HCT116 (cell line): ENCODE results near the gene LMOD1. TPM values are rescaled to one million over a fixed set of nuclear protein-coding genes. Genes with fewer than 3 reads are reported as not detected.

Experiments
- ATAC-seq: fragments of 200-7000 bp; cut with Tn5 transposase; 2 replicates; pipeline ENCODE4 v1.9.1; 2020; ENCODE audit warnings: mild to moderate bottlenecking, moderate library complexity
- BruUV-seq: library from RNA; stranded (reverse); fragments of 400-500 nt; replicated peaks from 2 replicates; lab custom pipeline; 2021; lab: Mats Ljungman, UMichigan
- CTCF ChIA-PET: fragments of 300-600 bp; sonication (Branson Sonifier 250); formaldehyde crosslinking; loops from one replicate; lab custom pipeline; 2021; ENCODE audit warnings: antibody characterized with exemption; lab: Charles Lee
- POLR2A ChIA-PET: fragments of 300-600, 350-600 bp; sonication (Branson Sonifier 250); formaldehyde crosslinking; loops from one replicate; lab custom pipeline; 2021; ENCODE audit warnings: antibody characterized with exemption; lab: Charles Lee
- RAD21 ChIA-PET, 2 experiments: fragments of 300-600 bp; sonication (Branson Sonifier 250); formaldehyde crosslinking; loops; one replicate each; lab custom pipeline; 2023; ENCODE audit warnings: low total read pairs in 2 of 2; ENCODE audit not compliant: uncharacterized antibody in 2 of 2, unreplicated experiment in 2 of 2, low non-redundant PET in 1 of 2; lab: Charles Lee
- DNase-seq: peaks from one replicate; pipeline ENCODE4 v3.0.0-alpha.2; 2010; ENCODE audit warnings: low read depth, low spot score
- H2AFZ ChIP-seq: fragments of 200-600 bp; shearing (Covaris generic), sonication (generic); 2 replicates; pipeline ENCODE4 v1.6.1; 2017; ENCODE audit warnings: low read depth, mixed run types, mixed read lengths, antibody characterized with exemption, low read length; ENCODE audit not compliant: poor library complexity, severe bottlenecking
- H3K27ac ChIP-seq: 2 replicates; pipeline ENCODE4 v1.5.1; 2012; ENCODE audit warnings: low read depth, low read length
- H3K27me3 ChIP-seq: fragments of 200-600 bp; sonication (generic); 2 replicates; pipeline ENCODE4 v1.6.1; 2016; ENCODE audit warnings: mixed run types, low read length, mixed read lengths; ENCODE audit not compliant: insufficient read depth
- H3K36me3 ChIP-seq, 2 experiments: fragments of 200-500 bp in 1 of 2; fragments of 200-600 bp in 1 of 2; sonication (Bioruptor generic) in 1 of 2; sonication (generic) in 1 of 2; 2 replicates each; pipeline versions ENCODE4 v1.5.1 to v1.6.1; 2014 to 2016; ENCODE audit warnings: low read length in 2 of 2, inconsistent platforms in 1 of 2, mixed read lengths in 1 of 2, mixed run types in 1 of 2; ENCODE audit not compliant: insufficient read depth in 2 of 2, control insufficient read depth in 1 of 2
- H3K4me1 ChIP-seq, 2 experiments: fragments of 200-600 bp in 1 of 2; sonication (generic) in 1 of 2; 2 replicates each; pipeline versions ENCODE4 v1.5.1 to v1.6.1; 2012 to 2017; ENCODE audit warnings: low read length in 2 of 2, inconsistent platforms in 1 of 2, mild to moderate bottlenecking in 1 of 2, mixed read lengths in 1 of 2, mixed run types in 1 of 2, moderate library complexity in 1 of 2; ENCODE audit not compliant: insufficient read depth in 2 of 2, control insufficient read depth in 1 of 2
- H3K4me2 ChIP-seq: fragments of 200-600 bp; sonication (generic); 2 replicates; pipeline ENCODE4 v1.6.1; 2017; ENCODE audit warnings: mixed run types, low read length, mixed read lengths
- H3K4me3 ChIP-seq, 2 experiments: fragments of 200-600 bp in 1 of 2; sonication (generic) in 1 of 2; replicated peaks in 1 of 2; 2 replicates each; pipeline ENCODE4 v1.5.1; 2011 to 2016; ENCODE audit warnings: low read length in 2 of 2, control low read depth in 1 of 2, low read depth in 1 of 2, mild to moderate bottlenecking in 1 of 2, mixed read lengths in 1 of 2, mixed run types in 1 of 2
- H3K79me2 ChIP-seq: fragments of 200-600 bp; sonication (generic); 2 replicates; pipeline ENCODE4 v1.6.1; 2017; ENCODE audit warnings: mild to moderate bottlenecking, mixed run types, low read length, moderate library complexity, mixed read lengths; ENCODE audit not compliant: insufficient read depth
- H3K9ac ChIP-seq: fragments of 200-600 bp; sonication (generic); 2 replicates; pipeline ENCODE4 v1.6.1; 2016; ENCODE audit warnings: low read length, mixed read lengths
- H3K9me2 ChIP-seq: fragments of 200-600 bp; sonication (generic), shearing (Covaris generic); 2 replicates; pipeline ENCODE4 v1.6.1; 2017; ENCODE audit warnings: mixed run types, mild to moderate bottlenecking, moderate library complexity; ENCODE audit not compliant: insufficient read depth
- H3K9me3 ChIP-seq, 2 experiments: fragments of 200-500 bp in 1 of 2; fragments of 200-600 bp in 1 of 2; sonication (Bioruptor generic) in 1 of 2; sonication (generic) in 1 of 2; 2 replicates each; pipeline ENCODE4 v1.6.1; 2014 to 2017; ENCODE audit warnings: low read length in 2 of 2, mixed read lengths in 2 of 2, inconsistent platforms in 1 of 2, low read depth in 1 of 2, mild to moderate bottlenecking in 1 of 2, mixed run types in 1 of 2, moderate library complexity in 1 of 2; ENCODE audit not compliant: control insufficient read depth in 1 of 2, insufficient read depth in 1 of 2
- H4K20me1 ChIP-seq: fragments of 200-600 bp; sonication (generic), shearing (Covaris generic); 2 replicates; pipeline ENCODE4 v1.6.1; 2017; ENCODE audit warnings: mixed run types, mild to moderate bottlenecking, moderate library complexity; ENCODE audit not compliant: insufficient read depth
- CBX3 ChIP-seq: IDR thresholded peaks from 2 replicates; pipeline ENCODE4 v1.6.1; 2012; ENCODE audit warnings: low read depth
- CTCF ChIP-seq, 3 experiments: fragments of 200-600 bp in 1 of 3; sonication (generic) in 1 of 3; IDR thresholded peaks in 2 of 3; conservative IDR thresholded peaks in 1 of 3; 2 replicates each; pipeline ENCODE4 v1.5.1; 2012 to 2017; ENCODE audit warnings: low read depth in 2 of 3, low read length in 2 of 3, antibody characterized with exemption in 1 of 3, borderline replicate concordance in 1 of 3, control low read depth in 1 of 3, mild to moderate bottlenecking in 1 of 3, mixed read lengths in 1 of 3, mixed run types in 1 of 3, moderate library complexity in 1 of 3; ENCODE audit not compliant: insufficient read depth in 1 of 3
- EGR1 ChIP-seq: IDR thresholded peaks from 2 replicates; pipeline ENCODE4 v1.6.1; 2012; ENCODE audit warnings: low read depth
- EZH2 ChIP-seq: fragments of 200-600 bp; sonication (generic); IDR thresholded peaks from 2 replicates; pipeline ENCODE4 v1.6.1; 2017; ENCODE audit warnings: antibody characterized with exemption, mixed run types
- RAD21 ChIP-seq: IDR thresholded peaks from 2 replicates; pipeline ENCODE4 v1.6.1; 2012; ENCODE audit warnings: low read depth, mild to moderate bottlenecking
- SP1 ChIP-seq: IDR thresholded peaks from 2 replicates; pipeline ENCODE4 v1.6.1; 2012; ENCODE audit warnings: low read depth
- YY1 ChIP-seq: IDR thresholded peaks from 2 replicates; pipeline ENCODE4 v1.6.1; 2011; ENCODE audit warnings: low read length, low read depth, moderate library complexity, mild to moderate bottlenecking; ENCODE audit not compliant: insufficient replicate concordance; ENCODE audit errors: extremely low read depth
- ZBTB33 ChIP-seq: IDR thresholded peaks from 2 replicates; pipeline ENCODE4 v1.6.1; 2011; ENCODE audit warnings: mild to moderate bottlenecking, low read length, moderate library complexity; ENCODE audit not compliant: insufficient replicate concordance; ENCODE audit errors: extremely low read depth
- ZFX ChIP-seq: fragments of 450-650 bp; IDR thresholded peaks from 2 replicates; pipeline ENCODE4 v1.6.1; 2017
- ZNF274 ChIP-seq: fragments of 200-500 bp; sonication (Bioruptor generic); IDR thresholded peaks from 2 replicates; pipeline ENCODE4 v1.6.1; 2014; ENCODE audit warnings: mild to moderate bottlenecking, low read depth, low read length, inconsistent platforms
- intact Hi-C: fragments of 100-400 bp; cut with micrococcal nuclease; formaldehyde crosslinking; loops from 2 replicates; pipeline ENCODE4 v1.10.0; 2022
- total RNA-seq: library from RNA; stranded (reverse); gene quantifications from one replicate; pipeline ENCODE4 v1.2.1, GENCODE V29; 2021; ENCODE audit not compliant: unreplicated experiment

The LMOD1 gene
- total RNA-seq, 1 experiment from 2014 or later = 0.12 TPM

- TF ChIP-seq CTCF (IDR thresholded peaks at IDR 0.05 in 2 of 3, conservative IDR thresholded peaks at IDR 0.05 in 1 of 3; ENCODE audit: borderline replicate concordance in 1 of 3, insufficient read depth in 1 of 3, low read depth in 2 of 3, low read length in 2 of 3) = no peak
- no peak for TF ChIP-seq CBX3
- TF ChIP-seq YY1 = no peak
- TF ChIP-seq SP1 = no peak
Observed at GRCh38 chr1:201925301-201925567, 21.1 kb downstream of the LMOD1 start (continued).

- no peaks in the 10 kb centered on the region for H3K36me3 ChIP-seq
- ChIA-PET CTCF (no interaction called here), RAD21 (no interaction called here), POLR2A (no interaction called here)
- no peaks in the 10 kb centered on the region for H4K20me1 ChIP-seq
- no peaks in the 10 kb centered on the region for H3K27me3 ChIP-seq
- intact Hi-C loops = no loop called here
- DNase-seq (no peak), ATAC-seq (no peak)
- BruUV-seq = no TSS peak
- H3K27ac ChIP-seq = no peak overlapping the region
- H3K4me3 ChIP-seq = no peak overlapping the region
- no peak for TF ChIP-seq ZNF274
- no peak for TF ChIP-seq ZFX
- no peak for TF ChIP-seq EZH2
- no peak for TF ChIP-seq ZBTB33
- no peak for TF ChIP-seq RAD21
- no peak for TF ChIP-seq EGR1
- H3K9me3 ChIP-seq = no peaks in the 10 kb centered on the region
- H3K9me2 ChIP-seq = no peaks in the 10 kb centered on the region
- H2AFZ ChIP-seq = peak overlapping the region; percentile 83
- no peak overlapping the region for H3K4me2 ChIP-seq
- no peaks in the 10 kb centered on the region for H3K79me2 ChIP-seq
- no peak overlapping the region for H3K9ac ChIP-seq
- peaks cover 6 to 13% of the 10 kb centered on the region in 2 experiments; a peak in 3 of 4 replicates for H3K4me1 ChIP-seq
Observed at GRCh38 chr1:201921952-201922558, 24.3 kb downstream of the LMOD1 start.
